IMR-90 (cell line): Measurements from ENCODE around the gene FUT7.

Source experiments
- BHLHE40 ChIP-seq: fragments of 150-350 bp; IDR thresholded peaks from 2 replicates; pipeline ENCODE4 v1.6.1; 2016; ENCODE audit warnings: mild to moderate bottlenecking, low read depth, low read length
- MAFK ChIP-seq: IDR thresholded peaks from 2 replicates; pipeline ENCODE4 v1.6.1; 2012; ENCODE audit warnings: low read depth, low read length, improper control_type of control experiment
- POLR2A ChIP-seq: IDR thresholded peaks from 2 replicates; pipeline ENCODE4 v1.6.1; 2012; ENCODE audit warnings: mild to moderate bottlenecking, low read depth, low read length
- RCOR1 ChIP-seq: IDR thresholded peaks from 2 replicates; pipeline ENCODE4 v1.6.1; 2012; ENCODE audit warnings: mild to moderate bottlenecking, low read length, improper control_type of control experiment; ENCODE audit not compliant: insufficient replicate concordance
- RFX5 ChIP-seq: IDR thresholded peaks from 2 replicates; pipeline ENCODE4 v1.8.0; 2012; ENCODE audit warnings: low read depth, mild to moderate bottlenecking, low read length, moderate library complexity
- SMC3 ChIP-seq: fragments of 150-350 bp; IDR thresholded peaks from 2 replicates; pipeline ENCODE4 v1.6.1; 2016; ENCODE audit warnings: low read depth, mild to moderate bottlenecking, antibody characterized with exemption, low read length, moderate library complexity
- TF ChIP-seq, protein P1 (sequence below): conservative IDR thresholded peaks from 2 replicates; pipeline ENCODE4 v1.5.1; 2012; ENCODE audit warnings: mild to moderate bottlenecking, low read depth, low read length, improper control_type of control experiment
- TF ChIP-seq, protein P2 (sequence below): fragments of 150-350 bp; IDR thresholded peaks from 2 replicates; pipeline ENCODE4 v1.6.1; 2016; ENCODE audit warnings: low read depth, mild to moderate bottlenecking, low read length, moderate library complexity, borderline replicate concordance

DNA sequence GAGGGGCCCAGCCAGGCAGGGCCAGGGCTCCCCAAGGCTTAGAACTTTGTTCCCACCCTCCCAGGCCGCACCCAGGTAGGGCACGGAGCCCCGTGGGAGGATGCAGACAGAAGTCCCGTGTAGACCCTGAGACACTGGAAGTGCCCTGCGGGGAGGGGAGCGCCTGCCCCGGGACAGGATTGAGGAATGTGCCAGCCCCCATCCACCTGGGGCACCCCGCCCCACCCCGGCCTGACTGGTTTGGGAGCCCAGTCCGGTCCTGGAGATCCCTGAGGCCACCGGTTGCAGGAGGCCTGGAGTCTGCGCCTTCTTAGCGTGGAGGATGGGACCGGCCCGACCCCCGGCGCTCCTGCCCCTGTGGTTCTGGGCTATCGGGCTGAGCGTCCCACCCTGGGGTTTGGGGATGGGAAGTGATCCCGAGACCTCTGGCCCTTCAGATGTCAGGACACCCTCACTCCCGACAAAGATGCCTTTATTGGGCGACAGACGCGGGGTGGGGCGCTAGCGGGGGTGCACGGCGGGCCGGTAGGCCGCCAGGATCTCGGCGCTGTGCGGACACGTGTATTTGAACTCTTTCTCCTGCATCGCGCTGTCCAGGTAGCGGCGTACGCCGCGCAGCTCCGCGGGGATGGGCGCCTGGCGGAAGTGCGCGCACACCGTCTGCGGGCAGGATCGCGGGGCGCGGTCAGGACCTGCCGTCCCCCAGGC, 37.6 kb downstream of the FUT7 start:
- TF ChIP-seq, protein P1, sequence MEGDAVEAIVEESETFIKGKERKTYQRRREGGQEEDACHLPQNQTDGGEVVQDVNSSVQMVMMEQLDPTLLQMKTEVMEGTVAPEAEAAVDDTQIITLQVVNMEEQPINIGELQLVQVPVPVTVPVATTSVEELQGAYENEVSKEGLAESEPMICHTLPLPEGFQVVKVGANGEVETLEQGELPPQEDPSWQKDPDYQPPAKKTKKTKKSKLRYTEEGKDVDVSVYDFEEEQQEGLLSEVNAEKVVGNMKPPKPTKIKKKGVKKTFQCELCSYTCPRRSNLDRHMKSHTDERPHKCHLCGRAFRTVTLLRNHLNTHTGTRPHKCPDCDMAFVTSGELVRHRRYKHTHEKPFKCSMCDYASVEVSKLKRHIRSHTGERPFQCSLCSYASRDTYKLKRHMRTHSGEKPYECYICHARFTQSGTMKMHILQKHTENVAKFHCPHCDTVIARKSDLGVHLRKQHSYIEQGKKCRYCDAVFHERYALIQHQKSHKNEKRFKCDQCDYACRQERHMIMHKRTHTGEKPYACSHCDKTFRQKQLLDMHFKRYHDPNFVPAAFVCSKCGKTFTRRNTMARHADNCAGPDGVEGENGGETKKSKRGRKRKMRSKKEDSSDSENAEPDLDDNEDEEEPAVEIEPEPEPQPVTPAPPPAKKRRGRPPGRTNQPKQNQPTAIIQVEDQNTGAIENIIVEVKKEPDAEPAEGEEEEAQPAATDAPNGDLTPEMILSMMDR = no peak
- no peak for TF ChIP-seq RFX5
- TF ChIP-seq RCOR1 = no peak
- TF ChIP-seq, protein P2, sequence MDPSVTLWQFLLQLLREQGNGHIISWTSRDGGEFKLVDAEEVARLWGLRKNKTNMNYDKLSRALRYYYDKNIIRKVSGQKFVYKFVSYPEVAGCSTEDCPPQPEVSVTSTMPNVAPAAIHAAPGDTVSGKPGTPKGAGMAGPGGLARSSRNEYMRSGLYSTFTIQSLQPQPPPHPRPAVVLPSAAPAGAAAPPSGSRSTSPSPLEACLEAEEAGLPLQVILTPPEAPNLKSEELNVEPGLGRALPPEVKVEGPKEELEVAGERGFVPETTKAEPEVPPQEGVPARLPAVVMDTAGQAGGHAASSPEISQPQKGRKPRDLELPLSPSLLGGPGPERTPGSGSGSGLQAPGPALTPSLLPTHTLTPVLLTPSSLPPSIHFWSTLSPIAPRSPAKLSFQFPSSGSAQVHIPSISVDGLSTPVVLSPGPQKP = no peak
- TF ChIP-seq MAFK = no peak
- TF ChIP-seq POLR2A = no peak
- TF ChIP-seq SMC3 = no peak
- TF ChIP-seq BHLHE40 = no peak
